Keratinocyte (primary cell): ENCODE measurements around the gene CTTNBP2NL. TPM values are rescaled to one million over a fixed set of nuclear protein-coding genes. Genes with fewer than 3 reads are reported as not detected.

Source experiments
- DNase-seq: peaks from one replicate; pipeline ENCODE4 v3.0.0-alpha.2; 2011; ENCODE audit warnings: low read depth, missing footprints, low spot score
- FAIRE-seq: peaks from 2 replicates; lab custom pipeline; 2011; peaks lifted over from hg19 to GRCh38; lab: Jason Lieb, UNC
- H2AFZ ChIP-seq: 2 replicates; pipeline ENCODE4 v1.6.0; 2012; ENCODE audit warnings: low read length, control low read depth, inconsistent platforms; ENCODE audit not compliant: control insufficient read depth
- H3K27ac ChIP-seq: 2 replicates; pipeline ENCODE4 v1.5.1; 2011; ENCODE audit warnings: low read length; ENCODE audit not compliant: control insufficient read depth, insufficient read depth
- H3K27me3 ChIP-seq: 3 replicates; pipeline ENCODE4 v1.6.0; 2011; ENCODE audit warnings: low read length; ENCODE audit not compliant: control insufficient read depth, insufficient read depth; ENCODE audit errors: extremely low read depth
- H3K36me3 ChIP-seq, 2 experiments: 2 replicates in 1 of 2; 3 replicates in 1 of 2; pipeline ENCODE4 v1.5.1; 2011; ENCODE audit warnings: low read length in 2 of 2, mild to moderate bottlenecking in 1 of 2; ENCODE audit not compliant: control insufficient read depth in 2 of 2, insufficient read depth in 2 of 2; ENCODE audit errors: extremely low read depth in 1 of 2
- H3K4me1 ChIP-seq: 3 replicates; pipeline ENCODE4 v1.5.1; 2011; ENCODE audit warnings: low read length; ENCODE audit not compliant: control insufficient read depth, insufficient read depth; ENCODE audit errors: extremely low read depth
- H3K4me2 ChIP-seq: 3 replicates; pipeline ENCODE4 v1.6.0; 2011; ENCODE audit warnings: low read depth, low read length; ENCODE audit not compliant: control insufficient read depth, insufficient read depth; ENCODE audit errors: extremely low read depth
- H3K4me3 ChIP-seq, 3 experiments: fragments of 200-600 bp in 1 of 3; sonication (generic) in 1 of 3; 2 replicates in 2 of 3; 3 replicates in 1 of 3; pipeline ENCODE4 v1.5.1; 2011 to 2016; ENCODE audit warnings: low read length in 3 of 3, mild to moderate bottlenecking in 3 of 3, control low read depth in 2 of 3, inconsistent platforms in 1 of 3, low read depth in 1 of 3, mixed read lengths in 1 of 3, mixed run types in 1 of 3, moderate library complexity in 1 of 3; ENCODE audit not compliant: control insufficient read depth in 2 of 3, insufficient read depth in 2 of 3; ENCODE audit errors: extremely low read depth in 1 of 3
- H3K79me2 ChIP-seq: 2 replicates; pipeline ENCODE4 v1.6.0; 2012; ENCODE audit warnings: low read length; ENCODE audit not compliant: control insufficient read depth, insufficient read depth
- H3K9ac ChIP-seq: 3 replicates; pipeline ENCODE4 v1.6.0; 2011; ENCODE audit warnings: low read length; ENCODE audit not compliant: control insufficient read depth, insufficient read depth; ENCODE audit errors: extremely low read depth
- H3K9me1 ChIP-seq: 3 replicates; pipeline ENCODE4 v1.6.0; 2011; ENCODE audit warnings: low read length; ENCODE audit not compliant: control insufficient read depth, insufficient read depth; ENCODE audit errors: extremely low read depth
- H3K9me3 ChIP-seq: 2 replicates; pipeline ENCODE4 v1.5.1; 2012; ENCODE audit warnings: low read depth, low read length; ENCODE audit not compliant: control insufficient read depth
- H4K20me1 ChIP-seq: 3 replicates; pipeline ENCODE4 v1.6.0; 2011; ENCODE audit warnings: low read length; ENCODE audit not compliant: control insufficient read depth, insufficient read depth; ENCODE audit errors: extremely low read depth
- CTCF ChIP-seq, 3 experiments: IDR thresholded peaks in 1 of 3; conservative IDR thresholded peaks in 1 of 3; optimal IDR thresholded peaks in 1 of 3; 2 replicates in 2 of 3; 3 replicates in 1 of 3; pipeline versions ENCODE3 to v1.5.1; 2011; ENCODE audit warnings: low read length in 3 of 3, mild to moderate bottlenecking in 3 of 3, moderate library complexity in 2 of 3, control low read depth in 1 of 3, inconsistent platforms in 1 of 3; ENCODE audit not compliant: insufficient read depth in 2 of 3; ENCODE audit errors: extremely low read depth in 1 of 3
- EZH2 ChIP-seq: IDR thresholded peaks from one replicate; pipeline ENCODE4 v1.6.1; 2012; ENCODE audit warnings: inconsistent platforms, mild to moderate bottlenecking, low read length, moderate library complexity
- dilution Hi-C: fragments of 300-500 bp; cut with MboI; formaldehyde crosslinking; loops from one replicate; pipeline ENCODE4 v1.7.0; 2020; ENCODE audit warnings: low sequenced_read_pairs; ENCODE audit not compliant: extremely low pct_ligation_motif_present
- polyA plus RNA-seq, 5 experiments: library from polyadenylated mRNA; depleted of rRNA in 3 of 5; stranded (reverse) in 3 of 5; stranded (forward) in 1 of 5; unstranded in 1 of 5; fragments of >200 nt; gene quantifications; 1 replicate in 1 of 5; 2 replicates in 3 of 5; 3 replicates in 1 of 5; pipeline versions ENCODE4 v1.2.1 to v1.2.3, GENCODE V29; 2011 to 2012; ENCODE audit warnings: missing spikeins in 2 of 5, low read depth in 1 of 5, low replicate concordance in 1 of 5

Gene CTTNBP2NL
- polyA plus RNA-seq, 1 donor (not counting 4 experiments of a cell fraction or from before 2014, with no cell fraction given) = 19.1 TPM

DNA sequence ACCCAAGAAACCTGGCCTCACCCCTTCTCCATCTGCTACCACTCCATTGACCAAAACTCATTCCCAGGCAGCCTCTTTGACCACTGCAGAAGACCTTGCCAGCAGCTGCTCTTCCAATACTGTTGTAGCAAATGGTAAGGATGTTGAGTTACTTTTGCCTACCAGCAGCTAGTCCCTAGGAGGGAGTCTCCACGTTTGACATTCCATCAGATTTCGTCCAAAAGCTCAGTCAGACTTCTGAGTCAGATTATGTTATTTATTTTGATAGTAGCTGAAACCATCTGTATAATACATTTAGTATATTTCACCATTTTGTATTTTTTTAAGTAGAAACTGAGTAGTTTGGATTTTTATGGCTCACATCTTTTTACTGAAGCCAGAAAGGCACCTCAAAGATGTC is 61.2 kb downstream of the CTTNBP2NL start:
- no peak for TF ChIP-seq EZH2
- TF ChIP-seq CTCF (optimal IDR thresholded peaks at IDR 0.05 in 1 of 3, IDR thresholded peaks at IDR 0.05 in 1 of 3, conservative IDR thresholded peaks at IDR 0.05 in 1 of 3; ENCODE audit: extremely low read depth in 1 of 3, insufficient read depth in 2 of 3, low read length in 3 of 3) = no peak
- FAIRE-seq = no peak
- no peak overlapping the region for H3K4me3 ChIP-seq
- peaks cover 4% of the 10 kb centered on the region for H3K79me2 ChIP-seq
- peaks cover 22 to 29% of the 10 kb centered on the region in 2 experiments for H3K36me3 ChIP-seq
- dilution Hi-C loops = no loop called here
- H3K27ac ChIP-seq = no peak overlapping the region
- peaks cover 21% of the 10 kb centered on the region for H3K4me1 ChIP-seq
- no peaks in the 10 kb centered on the region for H3K27me3 ChIP-seq
- H3K9me3 ChIP-seq = no peaks in the 10 kb centered on the region
- H3K9ac ChIP-seq = no peak overlapping the region
- DNase-seq = no peak
- H3K9me1 ChIP-seq = no peaks in the 10 kb centered on the region
- H4K20me1 ChIP-seq = no peaks in the 10 kb centered on the region
- no peak overlapping the region for H3K4me2 ChIP-seq
- H2AFZ ChIP-seq = no peak overlapping the region

GRCh38 chr1:112457955-112458354 is 61.9 kb downstream of the CTTNBP2NL start:
- Histone ChIP-seq H4K20me1 (no peaks in the 10 kb centered on the region), H3K27me3 (no peaks in the 10 kb centered on the region), H3K79me2 (no peaks in the 10 kb centered on the region), H2AFZ (no peak overlapping the region), H3K9ac (no peak overlapping the region), H3K36me3 (peaks cover 20 to 29% of the 10 kb centered on the region in 2 experiments), H3K27ac (no peak overlapping the region), H3K9me3 (no peaks in the 10 kb centered on the region), H3K4me1 (peaks cover 29% of the 10 kb centered on the region), H3K4me2 (no peak overlapping the region), H3K9me1 (peaks cover 3% of the 10 kb centered on the region), H3K4me3 (no peak overlapping the region)
- FAIRE-seq = no peak
- dilution Hi-C loops = no loop called here
- DNase-seq = no peak
- TF ChIP-seq CTCF (optimal IDR thresholded peaks at IDR 0.05 in 1 of 3, IDR thresholded peaks at IDR 0.05 in 1 of 3, conservative IDR thresholded peaks at IDR 0.05 in 1 of 3; ENCODE audit: extremely low read depth in 1 of 3, insufficient read depth in 2 of 3, low read length in 3 of 3) (no peak), EZH2 (no peak)
